Measurements from ENCODE around the gene CTRB2.
"Not testable (repeated sequence)": the region's sequence is repeated elsewhere in the genome, so short reads cannot be mapped to it uniquely, and the experiment has no call there.

Gene CTRB2

GRCh38 chr16:75206749-75207451 lies at the start of gene CTRB2:
Gene CTRB2, minus strand, starts transcription at chr16:75207161. Its CDS starts 20 bp downstream, at chr16:75207141.
- no peak for DNase-seq

DNA sequence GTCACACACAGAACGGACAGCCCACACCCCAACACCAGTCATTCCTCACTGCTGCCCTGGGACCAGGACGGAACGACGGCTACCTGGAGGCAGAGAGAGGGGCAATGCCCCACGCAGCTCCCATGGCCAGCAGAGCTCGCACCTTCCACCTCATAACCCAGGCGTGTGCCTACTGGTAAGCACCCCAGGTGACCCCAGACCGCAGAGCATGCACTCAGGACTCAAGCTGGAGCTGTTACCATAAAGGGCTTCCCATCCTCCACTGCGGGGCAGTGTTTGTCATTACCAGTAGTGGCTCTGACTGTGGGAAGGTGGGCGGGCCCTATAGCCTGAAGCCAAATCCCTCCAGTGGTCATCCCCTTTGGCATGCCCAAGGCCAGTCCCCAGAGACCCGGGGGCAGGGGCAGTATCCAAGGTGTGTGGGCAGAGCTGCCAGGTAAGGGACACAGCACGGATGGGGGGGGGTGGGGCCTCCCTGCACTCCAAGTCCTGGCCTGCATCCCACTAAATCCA lies 49.2 kb upstream of the CTRB2 start:
- no peak for DNase-seq

- DNase-seq: no peak
Observed at GRCh38 chr16:75254359-75254837, 47.4 kb upstream of the CTRB2 start.

GRCh38 chr16:75252946-75253911 lies 46.3 kb upstream of the CTRB2 start:
- DNase-seq: no peak

- DNase-seq: no peak
Observed at GRCh38 chr16:75252049-75252864, 45.3 kb upstream of the CTRB2 start.

- no peak for DNase-seq
Observed at GRCh38 chr16:75251280-75252048, 44.5 kb upstream of the CTRB2 start, which contains the start of gene BCAR1. Gene BCAR1, minus strand, starts transcription at chr16:75251624. Its CDS starts 142 bp downstream, at chr16:75251482.

GRCh38 chr16:75250809-75251279 lies 43.9 kb upstream of the CTRB2 start:
- no peak for DNase-seq

DNA sequence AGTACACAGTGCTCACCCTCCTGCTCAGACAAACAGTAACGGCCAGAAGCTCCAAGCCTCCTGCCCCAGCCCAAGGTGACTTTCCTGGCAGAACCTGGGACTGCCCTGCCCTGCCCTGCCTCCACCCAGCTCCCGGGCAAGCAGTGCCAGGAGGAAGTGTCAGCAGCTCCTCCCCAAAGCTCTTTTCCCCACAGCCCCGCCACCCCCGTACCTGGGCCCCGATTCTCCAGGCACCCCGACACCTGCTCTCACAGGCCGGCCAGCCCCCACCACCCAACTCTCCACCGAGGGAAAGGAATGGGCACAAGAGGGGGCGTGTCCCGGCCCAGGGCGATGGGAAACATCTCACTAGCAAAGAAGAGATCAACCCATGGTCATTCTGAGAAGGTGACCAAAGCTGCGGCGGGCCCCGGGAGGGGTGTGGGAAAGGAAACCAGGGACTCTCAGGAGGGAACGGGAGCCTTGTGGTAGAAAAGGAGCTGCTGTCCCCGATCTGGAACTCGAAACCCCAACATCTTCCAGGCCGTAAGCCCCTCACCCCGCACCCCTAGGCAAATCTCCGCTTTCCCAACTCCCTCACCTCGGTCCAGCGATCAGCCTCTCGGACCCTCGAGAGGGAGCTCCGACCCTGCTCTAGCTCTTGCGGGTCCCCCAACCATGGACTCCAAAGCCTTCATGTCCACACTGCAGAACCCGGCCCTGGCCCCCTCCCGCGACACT lies 43.3 kb upstream of the CTRB2 start:
- no peak for DNase-seq

DNA sequence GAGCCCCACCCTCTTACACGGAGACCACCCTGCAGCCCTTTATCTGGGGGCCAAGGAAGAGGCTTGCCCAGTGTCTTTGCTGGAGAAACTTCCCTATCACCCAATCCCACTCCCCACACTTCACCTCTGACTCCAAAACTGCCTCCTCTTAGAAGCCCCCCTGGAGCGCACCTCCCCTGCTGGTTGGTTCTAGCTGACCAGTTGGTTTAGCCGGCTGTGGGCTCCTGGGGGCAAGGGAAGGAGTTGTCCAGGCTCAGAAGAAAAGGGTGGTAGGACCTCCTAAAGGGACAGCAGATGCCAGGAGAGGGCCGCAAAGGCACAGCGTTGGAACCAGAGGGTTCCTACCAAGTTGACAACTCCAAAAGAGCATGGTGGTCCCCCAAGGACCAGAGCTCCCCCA lies 42.5 kb upstream of the CTRB2 start:
- no peak for DNase-seq

DNA sequence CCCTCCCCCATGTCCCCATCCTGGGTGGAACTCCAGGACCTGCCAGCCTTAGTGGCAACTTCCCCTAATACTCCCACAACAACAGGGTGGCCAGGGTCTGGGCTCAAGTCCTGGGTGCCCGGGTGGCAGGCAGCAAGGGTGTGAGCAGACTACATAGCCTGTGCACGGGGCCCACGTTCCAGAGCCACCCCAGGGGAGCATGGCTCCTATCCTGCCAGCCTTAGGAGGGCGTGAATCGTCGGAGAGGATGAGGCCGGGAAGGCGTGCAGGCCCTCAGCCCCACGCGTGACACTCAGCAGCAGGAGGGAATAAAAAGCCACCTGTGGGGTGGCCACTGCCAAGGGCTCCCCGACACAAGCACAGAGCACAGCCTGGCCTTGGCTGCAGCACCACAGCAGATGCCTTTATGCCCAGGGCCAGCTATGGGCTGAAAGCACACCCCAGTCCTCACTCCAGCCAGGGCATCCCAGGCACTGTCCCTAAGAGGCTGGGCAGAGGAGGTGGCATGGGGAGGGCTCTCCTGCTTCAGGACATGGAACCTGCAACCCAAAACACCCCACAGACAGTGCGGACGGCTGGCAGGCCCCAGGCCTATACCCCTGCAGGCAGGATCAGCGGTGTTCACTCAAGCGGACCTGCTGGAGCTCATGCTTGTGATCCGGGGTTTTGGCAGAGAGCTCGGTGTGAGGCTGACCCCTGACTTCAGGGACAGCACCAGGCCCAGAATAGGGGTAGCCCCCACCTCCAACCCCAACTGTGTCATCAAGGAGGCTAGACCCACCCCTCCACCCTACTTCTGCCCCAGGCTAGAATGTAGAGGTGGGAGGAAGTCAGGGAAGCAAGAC lies 41.8 kb upstream of the CTRB2 start:
- no peak for DNase-seq

GRCh38 chr16:75248142-75248535 lies 41.2 kb upstream of the CTRB2 start:
- no peak for DNase-seq

DNA sequence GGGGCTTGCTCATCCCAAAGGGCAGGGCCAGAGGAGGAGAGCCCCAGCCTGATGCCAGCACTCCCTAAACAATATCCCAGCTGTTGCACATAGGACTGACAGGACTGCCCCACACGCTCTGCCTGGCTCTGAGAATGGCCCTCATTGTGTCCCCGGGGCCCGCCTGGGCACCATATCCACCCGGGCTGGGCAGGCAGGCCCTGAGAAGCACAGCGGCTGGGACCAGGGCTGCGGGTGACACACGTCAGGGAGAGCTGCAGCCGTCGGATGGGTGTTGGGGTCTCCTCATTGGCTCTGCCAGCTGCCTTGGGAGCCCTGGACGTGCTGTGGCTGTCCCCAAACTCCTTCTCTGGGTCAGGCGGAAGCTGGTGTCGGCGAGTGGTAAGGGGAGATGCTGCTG lies 40.3 kb upstream of the CTRB2 start:
- DNase-seq: no peak

- DNase-seq: no peak
Observed at GRCh38 chr16:75246504-75247205, 39.7 kb upstream of the CTRB2 start.

DNA sequence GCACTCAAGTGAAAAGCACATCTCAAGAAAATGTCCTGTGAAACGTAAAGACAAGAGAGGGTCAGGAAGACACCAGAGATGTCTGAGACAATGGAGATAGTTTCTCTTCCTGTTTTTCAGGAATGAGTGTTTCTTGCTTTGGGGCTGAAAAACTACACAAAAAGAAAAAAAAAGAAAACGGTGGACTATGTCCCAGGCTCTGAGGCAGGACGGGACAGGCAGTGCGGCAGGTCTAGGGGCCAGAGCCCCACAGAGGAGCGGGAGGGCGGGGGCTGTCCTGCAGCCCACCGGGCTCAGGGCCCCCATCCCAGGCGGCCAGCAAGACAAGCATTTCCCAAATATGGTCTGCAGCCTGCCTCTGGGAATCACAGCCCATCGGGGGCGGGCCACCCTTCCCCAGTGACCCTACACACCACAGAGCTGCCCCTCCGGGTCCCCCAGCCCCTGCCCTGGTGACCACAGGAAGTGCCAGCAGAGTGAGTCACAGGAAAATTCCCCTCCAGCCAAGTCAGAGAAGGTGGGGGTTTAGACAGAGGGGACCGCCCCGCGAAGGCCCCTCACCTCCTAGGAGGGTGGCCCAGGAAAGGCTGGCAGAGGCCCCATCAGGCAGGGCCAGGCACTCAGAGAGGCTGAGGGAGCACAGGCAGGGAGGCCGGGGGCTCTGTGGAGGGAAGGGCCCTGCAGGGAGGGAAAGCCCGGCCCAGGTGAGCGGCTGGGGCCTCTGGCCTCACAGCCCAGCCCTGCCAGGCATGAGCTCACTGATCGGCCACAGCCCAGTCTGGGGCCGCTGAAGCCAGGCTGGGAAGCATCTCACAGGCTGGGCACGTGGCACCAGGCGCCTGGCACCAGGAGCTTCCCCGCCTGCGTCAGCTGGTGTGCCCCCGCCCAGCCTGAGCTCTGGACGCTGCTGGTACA lies 38.1 kb upstream of the CTRB2 start:
- no peak for DNase-seq

- DNase-seq: no peak
Observed at GRCh38 chr16:75244225-75244809, 37.4 kb upstream of the CTRB2 start.

GRCh38 chr16:75243667-75244224 lies 36.8 kb upstream of the CTRB2 start:
- no peak for DNase-seq

- DNase-seq: not testable (repeated sequence)
Observed at GRCh38 chr16:75242436-75243078, 35.6 kb upstream of the CTRB2 start.
